Esophagus squamous epithelium (tissue), 5 donors: ENCODE measurements around the gene DARS2. TPM values are rescaled to one million over a fixed set of nuclear protein-coding genes. Genes with fewer than 3 reads are reported as not detected.

Experiments
- DNase-seq: peaks from one replicate; lab custom pipeline; 2025; lab: John Stamatoyannopoulos, UW
- H3K27ac ChIP-seq, 4 donors: fragments of 200-600 bp; sonication (generic); one replicate each; pipeline ENCODE4 v1.5.1; 2016 to 2019; ENCODE audit warnings: mild to moderate bottlenecking in 1 of 4
- H3K27me3 ChIP-seq, 4 donors: fragments of 200-600 bp; sonication (generic); 1 replicate in 3 of 4; 2 replicates in 1 of 4; pipeline versions ENCODE4 v1.5.1 to v1.6.0; 2017 to 2021; ENCODE audit warnings: antibody characterized with exemption in 1 of 4
- H3K36me3 ChIP-seq, 3 donors: fragments of 200-600 bp; sonication (generic); one replicate each; pipeline ENCODE4 v1.5.1; 2016 to 2019
- H3K4me1 ChIP-seq, 3 donors: fragments of 200-600 bp; sonication (generic); one replicate each; pipeline ENCODE4 v1.5.1; 2017 to 2019
- H3K4me3 ChIP-seq, 4 donors: fragments of 200-600 bp; sonication (generic); 1 replicate in 3 of 4; 2 replicates in 1 of 4; pipeline ENCODE4 v1.5.1; 2016 to 2019; ENCODE audit warnings: mild to moderate bottlenecking in 2 of 4, moderate library complexity in 1 of 4
- H3K9me3 ChIP-seq, 3 donors: fragments of 200-600 bp; sonication (generic); one replicate each; pipeline ENCODE4 v1.5.1; 2016 to 2019
- CTCF ChIP-seq, 6 experiments: fragments of 450-650 bp in 4 of 6; fragments of 200-600 bp in 2 of 6; sonication (generic) in 2 of 6; IDR thresholded peaks; one replicate each; pipeline ENCODE4 v1.5.1; 2016 to 2019; ENCODE audit warnings: antibody characterized with exemption in 6 of 6, mild to moderate bottlenecking in 4 of 6, moderate library complexity in 4 of 6
- POLR2A ChIP-seq, 4 donors: fragments of 450-650 bp; IDR thresholded peaks; one replicate each; pipeline ENCODE4 v1.6.1; 2017; ENCODE audit warnings: antibody characterized with exemption in 4 of 4, mild to moderate bottlenecking in 4 of 4, moderate library complexity in 3 of 4
- WGBS, 2 donors: methylation state at CpG; one replicate each; pipeline ENCODE4 v1.1.5; 2018; 5-methylcytosine and 5-hydroxymethylcytosine counted together
- intact Hi-C: fragments of 100-400 bp; cut with DNase I; formaldehyde crosslinking; loops from one replicate; pipeline ENCODE4 v1.15.0; 2022
- total RNA-seq, 4 donors: library from RNA; depleted of rRNA; stranded (reverse); fragments of >200 nt; gene quantifications; one replicate each; pipeline ENCODE4 v1.1.0, GENCODE V29; 2016
- donor health status: DM: yes; HTN: yes; CAD: no.

DARS2 gene
- total RNA-seq, 4 donors from 2014 or later = 6.6 to 14.7 (median 9.9) TPM

- H3K4me1 ChIP-seq = no peaks in the 10 kb centered on the region
- no peaks in the 10 kb centered on the region for H3K9me3 ChIP-seq
- intact Hi-C loops = no loop called here
- TF ChIP-seq POLR2A (IDR thresholded peaks at IDR 0.05) (no peak), CTCF (IDR thresholded peaks at IDR 0.05) (no peak)
- no peak overlapping the region for H3K27ac ChIP-seq
- WGBS, 2 donors = 81 to 86% methylated on average over 4 of the region's 4 CpGs
- no peak overlapping the region for H3K4me3 ChIP-seq
- no peaks in the 10 kb centered on the region for H3K27me3 ChIP-seq
- DNase-seq = no peak
- H3K36me3 ChIP-seq = peaks cover 6 to 38% (median 9%) of the 10 kb centered on the region in 3 donors
These were observed 62.5 kb downstream of the DARS2 start for GRCh38 chr1:173886746-173887611.

- H3K4me3 ChIP-seq = no peak overlapping the region
- 83 to 95% methylated on average over 2 of the region's 2 CpGs for WGBS, 2 donors
- peaks cover 6 to 38% (median 9%) of the 10 kb centered on the region in 3 donors for H3K36me3 ChIP-seq
- intact Hi-C loops = no loop called here
- no peak for DNase-seq
- H3K27me3 ChIP-seq = no peaks in the 10 kb centered on the region
- no peaks in the 10 kb centered on the region for H3K4me1 ChIP-seq
- no peaks in the 10 kb centered on the region for H3K9me3 ChIP-seq
- TF ChIP-seq CTCF (IDR thresholded peaks at IDR 0.05) (no peak), POLR2A (IDR thresholded peaks at IDR 0.05) (no peak)
- H3K27ac ChIP-seq = no peak overlapping the region
These were observed 63.2 kb downstream of the DARS2 start for GRCh38 chr1:173887627-173888026.

- Histone ChIP-seq H3K4me3 (no peak overlapping the region), H3K36me3 (peaks cover 6 to 38% (median 9%) of the 10 kb centered on the region in 3 donors), H3K27ac (no peak overlapping the region), H3K4me1 (no peaks in the 10 kb centered on the region), H3K27me3 (no peaks in the 10 kb centered on the region), H3K9me3 (no peaks in the 10 kb centered on the region)
- TF ChIP-seq POLR2A (IDR thresholded peaks at IDR 0.05) (no peak), CTCF (IDR thresholded peaks at IDR 0.05) (no peak)
- intact Hi-C loops = no loop called here
- no peak for DNase-seq
These were observed 64.3 kb downstream of the DARS2 start for GRCh38 chr1:173888749-173889148.

GRCh38 chr1:173889885-173890284 lies 65.4 kb downstream of the DARS2 start:
- H3K27ac ChIP-seq = no peak overlapping the region
- TF ChIP-seq POLR2A (IDR thresholded peaks at IDR 0.05) (no peak), CTCF (IDR thresholded peaks at IDR 0.05) (no peak)

GRCh38 chr1:173893611-173894010 lies 69.1 kb downstream of the DARS2 start:
- WGBS, 2 donors = 73 to 89% methylated on average over 1 of the region's 1 CpG

More at GRCh38 chr1:173889885-173890284, 65.4 kb downstream of the DARS2 start:
- intact Hi-C loops = no loop called here
- no peaks in the 10 kb centered on the region for H3K27me3 ChIP-seq
- H3K4me3 ChIP-seq = no peak overlapping the region
- no peaks in the 10 kb centered on the region for H3K4me1 ChIP-seq
- no peak for DNase-seq
- no peaks in the 10 kb centered on the region for H3K9me3 ChIP-seq
- WGBS, 2 donors = 89 to 97% methylated on average over 2 of the region's 2 CpGs
- H3K36me3 ChIP-seq = peaks cover 6 to 36% (median 9%) of the 10 kb centered on the region in 3 donors

More at GRCh38 chr1:173893611-173894010, 69.1 kb downstream of the DARS2 start:
- no peak for TF ChIP-seq CTCF (IDR thresholded peaks at IDR 0.05)
- no peak for TF ChIP-seq POLR2A (IDR thresholded peaks at IDR 0.05)
- no peaks in the 10 kb centered on the region for H3K4me1 ChIP-seq
- intact Hi-C loops = no loop called here
- H3K27ac ChIP-seq = no peak overlapping the region
- no peaks in the 10 kb centered on the region for H3K9me3 ChIP-seq
- H3K36me3 ChIP-seq = peaks cover 0 to 14% (median 0%) of the 10 kb centered on the region in 3 donors
- H3K27me3 ChIP-seq = no peaks in the 10 kb centered on the region
- no peak for DNase-seq
- no peak overlapping the region for H3K4me3 ChIP-seq
